Right cardiac atrium (tissue), 5 donors: ENCODE results near the gene SPRYD7. TPM values are rescaled to one million over a fixed set of nuclear protein-coding genes. Genes with fewer than 3 reads are reported as not detected.

ENCODE experiments used
- polyA plus RNA-seq: library from polyadenylated mRNA; stranded (reverse); fragments of 200-250 nt; gene quantifications from one replicate; pipeline ENCODE4 v1.2.3, GENCODE V29; 2013
- total RNA-seq, 4 donors: library from RNA; stranded (reverse); fragmentation: NEBNext Ultra II Directional; extraction: Animal tissue kit (Norgen Biotek cat#: 25700); gene quantifications; one replicate each; pipeline ENCODE4 v1.2.1, GENCODE V29; 2021
- donor health status: healthy with polysubstance abuse.
- donor health status: DM: no; HTN: yes; CAD: no.
- donor health status: DM: no; HTN: no; CAD: no.
- donor health status: DM: no; HTN: yes; CAD: no; lungs with severe emphysema.
- donor health status: DM: yes; HTN: yes; CAD: no.

The SPRYD7 gene
- total and polyA plus RNA-seq, 5 donors: 9.8 to 13.9 (median 11.8) TPM

Other genes starting within 250 kb of the SPRYD7 start
- gene EBPL, start 244.9 kb downstream of the SPRYD7 start, total RNA-seq: 10 to 100 TPM in 3 of 4 donors, 1 to 10 TPM in 1; 8.1 to 11.5 (median 11.0) TPM
- gene EBPL, start 244.9 kb downstream of the SPRYD7 start, polyA plus RNA-seq: 9.3 TPM
- 10 to 100 TPM; 45.5 to 59.1 (median 56.5) TPM for gene KPNA3, start 143.7 kb downstream of the SPRYD7 start, total RNA-seq
- gene KPNA3, start 143.7 kb downstream of the SPRYD7 start, polyA plus RNA-seq: 30.0 TPM
- 10 to 100 TPM; 18.2 to 25.4 (median 21.8) TPM for gene TRIM13, start 60.7 kb upstream of the SPRYD7 start, total RNA-seq
- gene TRIM13, start 60.7 kb upstream of the SPRYD7 start, polyA plus RNA-seq: 14.0 TPM
- gene KCNRG, start 79.1 kb upstream of the SPRYD7 start, total RNA-seq: under 1 TPM; 0.35 to 0.45 (median 0.37) TPM
- 0.27 TPM for gene KCNRG, start 79.1 kb upstream of the SPRYD7 start, polyA plus RNA-seq